C4-2B (cell line): ENCODE results near the gene AFF3.

ENCODE experiments used
- CTCF ChIP-seq: fragments of 450-650 bp; conservative IDR thresholded peaks from 2 replicates; pipeline ENCODE4 v1.5.1; 2017; ENCODE audit warnings: mild to moderate bottlenecking
- ZFX ChIP-seq: fragments of 450-650 bp; IDR thresholded peaks from 2 replicates; pipeline ENCODE4 v1.6.1; 2017

DNA sequence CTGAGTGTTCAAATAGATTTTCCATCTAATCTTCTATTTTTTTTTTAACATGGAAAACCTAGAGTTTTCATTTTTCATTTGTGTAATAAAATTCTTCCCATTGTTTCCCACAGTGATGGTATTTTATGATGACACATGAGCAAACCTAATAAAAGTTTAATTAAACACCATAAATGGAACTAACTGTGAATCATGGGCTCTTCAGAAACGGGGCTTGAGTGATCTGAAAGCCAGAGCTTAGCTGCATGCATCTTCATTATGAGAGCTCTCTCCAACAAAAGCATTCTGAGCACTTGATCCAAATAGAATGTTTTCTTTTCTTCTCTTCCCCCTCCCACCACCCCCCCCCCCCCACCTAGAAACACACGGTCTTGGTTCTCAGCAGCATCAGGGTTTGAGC is 570.4 kb downstream of the AFF3 start:
- TF ChIP-seq CTCF (no peak), ZFX (no peak)
